Liver (tissue), 9 donors: ENCODE measurements around the gene LEF1. TPM values are rescaled to one million over a fixed set of nuclear protein-coding genes. Genes with fewer than 3 reads are reported as not detected.

Experiments used
- DNase-seq: peaks from one replicate; pipeline ENCODE4 v3.0.0-alpha.2; 2017; ENCODE audit warnings: low spot score
- H3K27ac ChIP-seq, 2 donors: one replicate each; pipeline ENCODE4 v1.7.0; 2013; ENCODE audit warnings: inconsistent platforms in 2 of 2, low read length in 2 of 2, control low read depth in 1 of 2, low read depth in 1 of 2, mild to moderate bottlenecking in 1 of 2
- H3K27me3 ChIP-seq, 4 donors: one replicate each; pipeline versions ENCODE4 v1.6.1 to v1.7.0; 2013; ENCODE audit warnings: low read length in 3 of 4, inconsistent platforms in 1 of 4, mild to moderate bottlenecking in 1 of 4, moderate library complexity in 1 of 4; ENCODE audit not compliant: control insufficient read depth in 4 of 4, insufficient read depth in 4 of 4
- H3K36me3 ChIP-seq, 4 donors: one replicate each; pipeline versions ENCODE4 v1.6.1 to v1.7.0; 2013; ENCODE audit warnings: low read length in 3 of 4, mild to moderate bottlenecking in 3 of 4, low read depth in 1 of 4, moderate library complexity in 1 of 4; ENCODE audit not compliant: control insufficient read depth in 4 of 4, insufficient read depth in 3 of 4
- H3K4me1 ChIP-seq, 4 donors: one replicate each; pipeline versions ENCODE4 v1.6.1 to v1.7.0; 2013; ENCODE audit warnings: low read length in 3 of 4, mild to moderate bottlenecking in 3 of 4, moderate library complexity in 1 of 4; ENCODE audit not compliant: control insufficient read depth in 4 of 4, insufficient read depth in 4 of 4
- H3K4me3 ChIP-seq, 3 donors: one replicate each; pipeline versions ENCODE4 v1.6.1 to v1.7.0; 2013; ENCODE audit warnings: low read length in 3 of 3, control low read depth in 1 of 3, low read depth in 1 of 3, mild to moderate bottlenecking in 1 of 3
- H3K9ac ChIP-seq, 2 donors: one replicate each; pipeline ENCODE4 v1.7.0; 2013; ENCODE audit warnings: low read length in 2 of 2, mild to moderate bottlenecking in 2 of 2, moderate library complexity in 2 of 2, control low read depth in 1 of 2, low read depth in 1 of 2
- H3K9me3 ChIP-seq, 4 donors: one replicate each; pipeline versions ENCODE4 v1.6.1 to v1.7.0; 2013; ENCODE audit warnings: low read length in 3 of 4; ENCODE audit not compliant: control insufficient read depth in 4 of 4
- ATF3 ChIP-seq: IDR thresholded peaks from 2 replicates; pipeline ENCODE4 v1.6.1; 2016; ENCODE audit warnings: antibody characterized with exemption
- CTCF ChIP-seq: fragments of 150-350 bp; IDR thresholded peaks from 2 replicates; pipeline ENCODE4 v1.5.1; 2017; ENCODE audit warnings: improper control_type of control experiment, low read depth, low read length; ENCODE audit not compliant: missing input control
- EGR1 ChIP-seq, 2 donors: IDR thresholded peaks; 2 replicates each; pipeline ENCODE4 v1.6.1; 2016 to 2018; ENCODE audit warnings: antibody characterized with exemption in 2 of 2, low read depth in 2 of 2
- FOXA1 ChIP-seq: IDR thresholded peaks from 2 replicates; pipeline ENCODE4 v1.6.1; 2016; ENCODE audit warnings: antibody characterized with exemption
- FOXA2 ChIP-seq: IDR thresholded peaks from 2 replicates; pipeline ENCODE4 v1.6.1; 2016; ENCODE audit warnings: antibody characterized with exemption
- GABPA ChIP-seq, 2 donors: IDR thresholded peaks in 1 of 2; conservative IDR thresholded peaks in 1 of 2; 2 replicates each; pipeline ENCODE4 v1.6.1; 2016; ENCODE audit warnings: antibody characterized with exemption in 2 of 2, mild to moderate bottlenecking in 1 of 2, moderate library complexity in 1 of 2
- HNF4A ChIP-seq, 2 donors: conservative IDR thresholded peaks; 2 replicates each; pipeline ENCODE4 v1.6.1; 2016; ENCODE audit warnings: antibody characterized with exemption in 2 of 2, mild to moderate bottlenecking in 2 of 2
- HNF4G ChIP-seq: IDR thresholded peaks from 2 replicates; pipeline ENCODE4 v1.6.1; 2016; ENCODE audit warnings: antibody characterized with exemption
- JUND ChIP-seq, 2 donors: IDR thresholded peaks; 2 replicates each; pipeline ENCODE4 v1.6.1; 2016; ENCODE audit warnings: antibody characterized with exemption in 2 of 2
- MAX ChIP-seq: IDR thresholded peaks from 2 replicates; pipeline ENCODE4 v1.6.1; 2016; ENCODE audit warnings: antibody characterized with exemption
- NR2F2 ChIP-seq: IDR thresholded peaks from 2 replicates; pipeline ENCODE4 v1.6.1; 2016; ENCODE audit warnings: antibody characterized with exemption
- RAD21 ChIP-seq, 2 donors: IDR thresholded peaks; 2 replicates each; pipeline ENCODE4 v1.6.1; 2016; ENCODE audit warnings: antibody characterized with exemption in 2 of 2, mild to moderate bottlenecking in 2 of 2
- REST ChIP-seq: IDR thresholded peaks from 2 replicates; pipeline ENCODE4 v1.6.1; 2016; ENCODE audit warnings: antibody characterized with exemption, mild to moderate bottlenecking
- RXRA ChIP-seq, 2 donors: IDR thresholded peaks; 2 replicates each; pipeline ENCODE4 v1.6.1; 2017 to 2018; ENCODE audit warnings: antibody characterized with exemption in 2 of 2, mild to moderate bottlenecking in 1 of 2
- SP1 ChIP-seq: IDR thresholded peaks from 2 replicates; pipeline ENCODE4 v1.6.1; 2018; ENCODE audit warnings: antibody characterized with exemption, mild to moderate bottlenecking
- TAF1 ChIP-seq: conservative IDR thresholded peaks from 2 replicates; pipeline ENCODE4 v1.6.1; 2016; ENCODE audit warnings: antibody characterized with exemption, mild to moderate bottlenecking
- YY1 ChIP-seq: IDR thresholded peaks from 2 replicates; pipeline ENCODE4 v1.6.1; 2016; ENCODE audit warnings: antibody characterized with exemption, mild to moderate bottlenecking
- ZBTB33 ChIP-seq: IDR thresholded peaks from 2 replicates; pipeline ENCODE4 v1.6.1; 2016; ENCODE audit warnings: antibody characterized with exemption
- WGBS: extraction: QIAGEN DNeasy Blood & Tissue Kit; methylation state at CpG from one replicate; pipeline ENCODE4 v1.1.7; 2013; 5-methylcytosine and 5-hydroxymethylcytosine counted together
- polyA plus RNA-seq, 2 donors: library from polyadenylated mRNA; stranded (reverse) in 1 of 2; unstranded in 1 of 2; fragments of 200-250 nt in 1 of 2; fragments of >200 nt in 1 of 2; fragmentation: Nextera tagmentation in 1 of 2; extraction: Ambion mirVana in 1 of 2; gene quantifications; one replicate each; pipeline versions ENCODE4 v1.2.1 to v1.2.3, GENCODE V29; 2013 to 2015
- total RNA-seq, 2 donors: library from RNA; depleted of rRNA; stranded (reverse); fragments of >200 nt; gene quantifications; one replicate each; pipeline ENCODE4 v1.2.3, GENCODE V29; 2014
- donor health status: healthy.
- donor health status: healthy.
- donor health status: healthy.
- donor health status: healthy.
- donor health status: healthy.

The LEF1 gene
- total and polyA plus RNA-seq, 4 donors, result 0.22 to 6.4 (median 0.46) TPM

- H3K4me1 ChIP-seq, result no peaks in the 10 kb centered on the region
- H3K27ac ChIP-seq, result no peak overlapping the region
- no peaks in the 10 kb centered on the region for H3K9me3 ChIP-seq
- H3K36me3 ChIP-seq, result no peaks in the 10 kb centered on the region
- H3K9ac ChIP-seq, result no peak overlapping the region
- no peak for DNase-seq
- H3K27me3 ChIP-seq, result peaks cover 0 to 5% (median 2%) of the 10 kb centered on the region in 4 donors
- no peak for TF ChIP-seq RAD21 (IDR thresholded peaks at IDR 0.05)
- TF ChIP-seq ATF3, result no peak
- no peak for TF ChIP-seq JUND (IDR thresholded peaks at IDR 0.05)
- no peak for TF ChIP-seq RXRA (IDR thresholded peaks at IDR 0.05)
- TF ChIP-seq YY1, result no peak
- no peak for TF ChIP-seq FOXA2
- no peak for TF ChIP-seq ZBTB33
- no peak for TF ChIP-seq GABPA (IDR thresholded peaks at IDR 0.05 in 1 of 2, conservative IDR thresholded peaks at IDR 0.05 in 1 of 2)
- no peak for TF ChIP-seq FOXA1
- TF ChIP-seq REST, result no peak
- TF ChIP-seq CTCF, result no peak
- TF ChIP-seq NR2F2, result no peak
- TF ChIP-seq TAF1, result no peak
- no peak for TF ChIP-seq MAX
- TF ChIP-seq HNF4G, result no peak
- TF ChIP-seq SP1, result no peak
- TF ChIP-seq HNF4A (conservative IDR thresholded peaks at IDR 0.05), result no peak
- TF ChIP-seq EGR1 (IDR thresholded peaks at IDR 0.05; ENCODE audit: low read depth in 2 of 2), result no peak
- WGBS, result 83% methylated on average over 12 of the region's 12 CpGs
- H3K4me3 ChIP-seq, result no peak overlapping the region
Observed at GRCh38 chr4:108141213-108141950, 27.4 kb downstream of the LEF1 start.
